Brain pericyte (primary cell): ENCODE data around the gene STAT5A.
"Not testable (repeated sequence)": the region's sequence is repeated elsewhere in the genome, so short reads cannot be mapped to it uniquely, and the experiment has no call there.

Experiments used
- DNase-seq: peaks from one replicate; pipeline ENCODE4 v3.0.0-alpha.2; 2012; ENCODE audit warnings: low read depth, low spot score

The STAT5A gene

DNA sequence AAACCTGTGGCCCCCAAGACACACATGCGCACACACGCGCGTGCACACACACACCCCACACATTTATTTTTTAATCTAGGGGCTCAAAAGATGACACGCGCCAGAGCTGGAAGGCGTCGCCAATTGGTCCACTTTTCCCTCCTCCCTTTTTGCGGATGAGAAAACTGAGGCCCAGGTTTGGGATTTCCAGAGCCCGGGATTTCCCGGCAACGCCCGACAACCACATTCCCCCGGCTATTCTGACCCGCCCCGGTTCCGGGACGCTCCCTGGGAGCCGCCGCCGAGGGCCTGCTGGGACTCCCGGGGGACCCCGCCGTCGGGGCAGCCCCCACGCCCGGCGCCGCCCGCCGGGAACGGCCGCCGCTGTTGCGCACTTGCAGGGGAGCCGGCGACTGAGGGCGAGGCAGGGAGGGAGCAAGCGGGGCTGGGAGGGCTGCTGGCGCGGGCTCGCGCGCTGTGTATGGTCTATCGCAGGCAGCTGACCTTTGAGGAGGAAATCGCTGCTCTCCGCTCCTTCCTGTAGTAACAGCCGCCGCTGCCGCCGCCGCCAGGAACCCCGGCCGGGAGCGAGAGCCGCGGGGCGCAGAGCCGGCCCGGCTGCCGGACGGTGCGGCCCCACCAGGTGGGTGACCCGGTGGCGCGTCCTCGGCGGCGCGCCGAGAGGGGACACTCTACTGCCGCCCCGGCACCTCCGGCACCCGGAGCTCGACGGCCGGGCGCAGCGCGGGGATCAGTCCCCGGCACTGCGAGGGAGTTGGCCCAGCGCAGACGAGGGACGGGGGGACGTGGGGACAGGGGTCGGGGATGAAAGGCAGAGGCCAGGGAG lies at the start of gene STAT5A:
TSS of gene STAT5A (plus strand) at position 522 of the 826 bp plus-strand sequence. CDS start 914 bp downstream, outside the sequence.
- no peak for DNase-seq

DNA sequence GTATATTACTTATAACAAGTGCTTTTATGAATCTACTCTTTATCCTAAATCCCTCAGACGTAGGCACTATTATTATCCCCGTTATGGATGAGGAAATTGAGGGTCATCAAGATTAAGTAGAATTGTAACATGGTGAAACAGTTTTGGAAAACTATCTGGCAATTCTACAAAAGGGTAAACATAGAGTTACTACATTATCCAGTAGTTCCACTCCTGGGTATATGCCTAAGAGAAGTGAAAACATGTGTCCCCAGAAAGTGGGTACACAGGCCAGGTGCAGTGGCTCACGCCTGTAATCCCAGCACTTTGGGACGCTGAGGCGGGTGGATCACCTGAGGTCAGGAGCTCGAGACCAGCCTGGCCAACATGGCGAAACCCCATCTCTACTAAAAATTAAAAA lies 48.7 kb upstream of the STAT5A start:
- not testable (repeated sequence) for DNase-seq

DNA sequence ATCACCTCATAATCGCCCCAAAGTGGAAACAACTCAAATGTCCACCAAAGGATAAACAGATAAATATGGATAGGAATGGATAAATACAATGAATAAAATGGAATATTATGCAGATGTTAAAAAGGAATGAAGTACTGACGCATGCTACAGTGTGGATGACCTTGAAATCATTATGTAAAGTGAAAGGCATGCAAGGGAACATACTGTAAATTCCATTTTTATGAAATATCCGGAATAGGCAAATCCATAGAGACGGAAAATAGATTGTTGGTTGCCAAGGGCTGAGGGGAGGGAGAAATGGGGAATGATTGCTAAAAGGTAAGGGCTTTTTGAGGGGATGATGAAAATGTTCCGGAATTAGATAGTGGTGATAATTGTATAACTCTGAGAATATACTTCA lies 48.1 kb upstream of the STAT5A start:
- no peak for DNase-seq

DNA sequence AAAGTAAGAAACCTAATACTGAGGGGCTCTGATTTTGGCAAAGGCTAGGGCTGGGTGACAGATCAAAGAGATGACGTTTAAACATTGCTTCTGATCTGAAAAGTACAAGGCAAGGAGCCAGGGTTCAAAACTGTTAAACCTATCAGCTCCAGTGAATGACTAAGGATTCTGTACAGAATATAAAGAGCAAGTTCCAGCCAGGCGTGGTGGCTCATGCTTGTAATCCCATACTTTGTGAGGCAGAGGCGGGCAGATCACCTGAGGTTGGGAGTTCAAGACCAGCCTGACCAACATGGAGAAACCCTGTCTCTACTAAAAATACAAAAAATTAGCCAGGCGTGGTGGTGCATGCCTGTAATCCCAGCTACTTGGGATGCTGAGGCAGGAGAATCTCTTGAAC lies 47.4 kb upstream of the STAT5A start:
- not testable (repeated sequence) for DNase-seq

DNA sequence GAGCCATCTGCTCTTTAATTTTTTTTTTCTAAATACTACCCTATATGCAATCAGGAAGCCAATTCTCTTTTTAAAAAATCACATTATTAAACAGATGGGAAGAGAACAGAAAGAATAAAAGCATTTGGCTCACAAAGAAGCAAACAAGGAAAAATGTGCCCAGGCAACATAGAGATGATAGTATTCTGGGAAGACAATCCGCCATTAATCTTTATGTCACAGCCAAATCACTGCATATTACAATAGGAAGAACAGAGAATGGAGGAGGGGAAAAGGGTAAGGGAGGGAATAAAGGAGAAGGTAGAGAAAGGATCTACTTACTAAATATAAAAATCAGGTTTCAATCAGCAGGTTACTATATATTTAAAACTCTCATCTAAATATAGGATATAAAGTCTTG lies 46.4 kb upstream of the STAT5A start:
- DNase-seq = no peak

DNA sequence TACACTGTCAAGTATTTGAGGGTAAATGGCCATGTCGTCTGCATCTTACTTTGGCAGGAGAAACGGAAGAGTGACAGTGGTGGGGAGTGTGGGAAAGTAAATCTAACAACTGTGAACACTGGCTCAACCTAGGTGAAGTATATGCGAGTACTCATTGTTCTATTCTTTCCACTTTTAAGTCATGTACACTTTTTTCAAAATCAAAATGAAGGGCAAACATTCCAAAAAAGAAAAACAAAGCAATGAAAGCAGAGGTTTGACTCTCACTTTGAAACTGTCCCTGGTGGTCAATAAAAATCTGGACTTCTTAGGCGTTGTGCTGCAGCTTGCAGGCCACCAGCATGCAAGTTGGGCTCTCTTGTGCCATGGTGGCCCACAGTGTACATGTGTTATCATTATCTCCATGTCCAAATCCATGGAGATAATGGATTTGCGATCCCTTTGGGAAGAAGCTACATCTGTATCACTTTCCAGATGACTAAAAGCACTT lies 44.8 kb upstream of the STAT5A start:
- DNase-seq = no peak

DNA sequence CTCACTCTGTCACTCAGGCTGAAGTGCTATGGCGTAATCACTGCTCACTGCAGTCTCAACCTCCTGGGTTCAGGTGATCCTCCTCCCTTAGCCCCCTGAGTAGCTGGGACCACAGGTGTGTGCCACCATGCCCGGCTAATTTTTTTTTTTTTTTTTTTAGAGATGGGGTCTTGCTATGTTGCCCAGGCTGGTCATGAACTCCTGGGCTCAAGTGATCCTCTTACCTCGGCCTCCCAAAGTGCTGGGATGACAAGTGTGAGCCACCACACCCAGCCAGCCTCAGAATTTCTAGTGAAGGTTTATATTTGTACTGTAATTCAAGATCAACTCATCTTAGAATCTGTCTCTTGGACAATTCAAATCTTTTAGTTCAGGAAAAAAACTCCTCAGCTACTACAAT lies 44.2 kb upstream of the STAT5A start:
- not testable (repeated sequence) for DNase-seq

DNA sequence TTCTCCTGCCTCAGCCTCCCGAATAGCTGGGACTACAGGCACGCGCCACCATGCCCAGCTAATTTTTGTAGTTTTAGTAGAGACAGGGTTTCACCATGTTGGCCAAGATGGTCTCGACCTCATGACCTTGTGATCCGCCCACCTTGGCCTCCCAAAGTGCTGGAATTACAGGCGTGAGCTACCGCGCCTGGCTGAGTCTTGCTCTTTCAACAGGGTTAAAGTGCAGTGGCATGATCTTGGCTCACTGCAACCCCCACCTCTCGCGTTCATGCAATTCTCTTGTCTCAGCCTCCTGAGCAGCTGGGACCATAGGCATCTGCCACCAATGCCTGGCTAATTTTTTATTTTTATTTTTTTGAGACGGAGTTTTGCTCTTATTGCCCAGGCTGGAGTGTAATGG lies 43.1 kb upstream of the STAT5A start:
- not testable (repeated sequence) for DNase-seq

DNA sequence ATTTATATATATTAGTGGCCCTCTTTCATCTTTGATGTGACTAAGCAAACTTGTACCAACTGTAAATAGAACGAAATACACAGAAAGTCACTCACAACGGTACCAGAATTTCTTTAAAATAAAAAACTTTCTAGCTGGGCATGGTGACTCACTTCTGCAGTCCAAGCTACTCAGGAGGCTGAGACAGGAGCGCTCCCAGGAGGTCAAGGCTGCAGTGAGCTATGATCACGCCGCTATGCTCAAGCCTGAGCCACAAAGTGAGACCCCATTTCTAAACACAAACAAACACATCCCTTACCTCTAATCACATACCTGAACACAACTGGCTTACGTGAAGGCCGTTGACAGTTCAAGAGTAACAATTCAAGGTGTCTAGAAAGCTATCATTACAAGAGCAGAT lies 41.8 kb upstream of the STAT5A start:
- DNase-seq = no peak

DNA sequence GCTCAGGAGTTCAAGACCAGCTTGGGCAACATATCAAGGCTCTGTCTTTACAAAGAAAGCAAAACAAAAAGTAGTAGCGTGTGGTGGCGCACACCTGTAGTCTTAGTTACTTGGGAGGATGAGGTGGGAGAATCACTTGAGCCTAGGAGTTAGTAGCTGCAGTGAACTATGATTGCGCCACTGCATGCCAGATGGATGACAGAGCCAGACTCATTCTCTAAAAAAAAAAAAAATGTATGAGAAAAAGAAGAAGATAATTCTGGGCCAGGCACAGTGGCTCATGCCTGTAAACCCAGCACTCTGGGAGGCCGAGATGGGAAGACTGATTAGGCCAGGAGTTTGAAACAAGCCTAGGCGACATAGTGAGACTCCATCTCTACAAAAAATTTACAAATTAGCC lies 40.6 kb upstream of the STAT5A start:
- no peak for DNase-seq

DNA sequence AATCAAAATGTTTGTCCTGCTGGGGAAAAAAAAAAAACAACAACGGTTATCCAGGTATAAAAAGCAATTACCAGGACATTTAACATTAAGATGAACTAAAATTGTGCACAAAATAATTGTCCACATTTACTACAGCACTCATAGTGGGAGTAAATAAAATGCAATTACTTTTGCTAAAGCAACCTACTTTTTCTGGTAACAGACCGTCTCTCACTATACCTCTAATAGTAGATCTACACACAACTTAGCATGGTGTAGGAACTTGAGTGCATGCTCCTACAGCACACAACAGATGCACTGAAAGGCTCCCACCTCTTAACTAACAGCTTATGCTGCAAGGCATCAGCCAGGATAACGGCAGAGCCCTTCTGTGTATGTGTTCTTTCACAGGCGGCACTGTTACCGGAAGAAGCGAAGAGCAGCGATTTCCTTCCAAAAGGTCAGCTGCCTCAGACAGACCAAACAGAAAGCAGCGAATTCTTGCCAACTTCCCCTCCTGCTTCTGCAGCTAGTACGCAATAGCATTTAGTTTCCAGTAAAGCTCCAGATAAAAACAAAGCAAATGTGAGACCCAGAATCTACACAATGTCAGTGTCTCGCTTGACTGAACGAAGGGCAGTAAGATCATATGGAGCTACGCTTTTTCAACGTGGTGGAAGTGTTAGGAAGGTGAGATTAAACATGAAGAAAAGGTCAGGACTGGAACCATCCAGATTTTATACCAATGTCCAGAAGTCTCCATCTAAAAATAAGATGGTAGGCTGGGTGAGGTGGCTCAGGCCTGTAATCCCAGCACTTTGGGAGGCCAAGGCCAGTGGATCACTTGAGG lies 39.7 kb upstream of the STAT5A start:
- peak; percentile 51 for DNase-seq

DNA sequence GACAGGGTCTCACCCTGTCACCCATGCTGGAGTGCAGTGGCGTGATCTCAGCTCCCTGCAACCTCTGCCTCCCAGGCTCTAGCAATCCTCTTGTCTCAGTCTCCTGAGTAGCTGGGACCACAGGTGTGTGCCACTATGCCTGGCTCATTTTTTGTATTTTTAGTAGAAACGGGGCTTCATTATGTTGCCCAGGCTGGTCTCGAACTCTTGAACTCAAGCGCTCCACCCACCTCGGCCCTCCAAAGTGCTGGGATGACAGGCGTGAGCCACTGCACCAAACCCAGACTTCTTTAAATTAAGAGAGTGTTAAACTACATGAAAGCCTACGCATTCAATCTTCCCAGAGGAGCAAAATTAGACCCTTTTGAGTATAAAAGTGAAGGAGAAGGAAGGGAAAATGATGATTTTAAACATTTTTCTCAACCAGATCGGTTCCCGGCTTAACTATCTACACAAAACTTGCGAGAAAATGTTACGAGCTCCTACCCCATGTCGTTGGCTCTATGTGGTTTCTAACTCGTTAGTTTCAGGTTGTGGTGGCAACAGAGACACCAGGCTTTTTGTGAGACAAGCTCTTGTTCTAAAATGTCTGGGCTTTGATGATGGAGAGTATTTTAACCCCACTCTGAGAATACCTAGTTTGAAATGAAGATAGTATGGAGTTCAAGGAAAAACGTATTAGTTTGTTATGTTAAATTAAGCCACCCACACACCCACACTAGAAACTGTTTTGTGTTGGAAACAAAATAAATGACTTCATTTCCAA lies 38.4 kb upstream of the STAT5A start:
- DNase-seq = no peak

DNA sequence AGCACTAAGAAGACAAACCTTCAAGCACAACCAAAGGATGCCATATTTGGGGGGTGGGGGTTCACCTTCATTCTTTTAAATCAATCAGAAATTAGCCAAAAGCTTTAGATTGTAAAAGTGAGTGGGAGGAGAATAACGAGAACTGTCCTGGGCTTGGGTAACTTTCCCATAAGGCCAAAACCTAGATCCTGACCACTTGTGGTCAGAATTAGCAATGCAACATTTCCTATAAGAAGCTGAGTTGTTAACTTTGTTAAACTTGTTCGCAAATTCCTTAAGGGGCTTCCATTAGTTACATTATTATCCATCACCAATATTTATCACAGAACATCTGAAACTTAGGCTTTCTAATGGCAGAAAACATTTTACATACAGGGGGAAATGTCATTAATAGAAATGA lies 37.2 kb upstream of the STAT5A start:
- no peak for DNase-seq

DNA sequence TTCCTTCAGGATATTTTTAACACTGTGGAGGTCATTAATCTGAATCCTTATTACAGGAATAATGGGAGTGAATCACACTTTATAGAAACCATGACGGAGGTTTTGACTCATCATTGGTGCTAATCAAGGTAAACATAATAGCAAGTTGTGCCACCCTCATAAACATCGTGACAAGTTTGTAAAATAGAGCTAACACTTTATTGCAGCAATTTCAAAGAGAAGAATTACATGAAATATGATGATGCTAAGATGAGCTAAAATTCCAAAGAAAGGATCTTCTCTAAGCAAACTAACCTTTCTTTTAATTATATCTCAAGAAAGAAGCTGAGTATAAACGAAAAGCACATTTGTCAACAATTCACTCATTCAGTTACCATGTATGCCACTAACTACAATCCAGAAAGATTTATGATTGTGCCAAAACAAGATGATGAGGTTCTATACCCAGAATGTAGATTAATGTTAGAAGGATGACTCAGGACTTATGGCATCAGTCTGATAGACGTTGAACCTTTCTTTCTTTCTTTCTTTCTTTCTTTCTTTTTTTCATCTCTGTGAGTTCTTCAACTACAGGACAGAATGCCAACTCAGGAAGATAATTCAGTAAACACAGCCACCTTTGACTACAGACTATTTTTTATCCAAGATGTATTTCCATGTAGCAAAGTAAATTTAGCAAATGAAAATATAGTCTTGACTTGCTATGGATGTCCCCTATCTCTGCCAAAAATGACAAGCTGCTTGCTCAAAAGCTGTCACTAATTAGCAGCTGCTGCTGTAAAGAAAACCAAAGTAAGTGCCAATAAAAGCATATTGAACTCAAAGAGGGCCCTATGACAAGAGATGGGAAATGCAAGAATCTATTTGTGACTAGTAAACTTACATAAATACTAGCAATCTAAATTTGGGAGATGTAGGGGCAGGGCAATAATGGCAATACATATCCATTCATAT lies 35.4 kb upstream of the STAT5A start:
- DNase-seq = no peak

DNA sequence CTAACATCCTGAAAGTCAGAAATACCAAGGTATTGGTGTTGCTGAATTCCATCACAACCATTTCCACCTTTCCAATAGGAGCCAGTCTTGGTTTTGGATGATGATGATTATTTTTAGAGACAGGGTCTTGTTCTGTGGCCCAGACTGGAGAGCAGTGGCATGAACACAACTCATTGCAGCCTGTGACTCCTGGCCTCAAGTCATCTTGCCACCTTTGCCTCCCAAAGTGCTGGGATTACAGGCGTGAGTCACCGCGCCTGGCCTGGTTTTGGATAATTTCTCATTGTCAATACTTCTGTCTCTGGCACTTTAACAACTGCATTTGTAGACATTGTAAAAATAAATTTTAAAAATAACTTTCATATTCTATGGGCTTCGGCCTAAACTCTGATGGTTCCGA lies 34.7 kb upstream of the STAT5A start:
- DNase-seq = no peak

DNA sequence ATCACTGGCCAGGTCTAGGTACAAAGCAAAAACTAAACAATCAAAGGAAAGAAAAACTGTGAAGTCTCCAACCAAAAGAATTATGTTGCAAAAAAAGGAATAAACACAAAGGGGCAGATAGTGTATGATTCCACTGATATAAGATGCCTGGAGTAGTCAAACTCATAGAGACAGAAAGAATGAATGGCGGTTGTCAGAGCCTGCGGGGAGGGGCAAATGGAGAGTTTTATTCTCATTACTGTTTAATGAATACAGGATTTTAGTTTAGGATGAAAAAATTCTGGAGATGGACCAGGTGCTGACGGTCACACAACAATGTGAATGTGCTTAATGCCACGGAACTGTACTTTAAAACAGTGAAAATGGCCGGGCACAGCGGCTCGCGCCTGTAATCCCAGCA lies 32.9 kb upstream of the STAT5A start:
- DNase-seq = no peak

DNA sequence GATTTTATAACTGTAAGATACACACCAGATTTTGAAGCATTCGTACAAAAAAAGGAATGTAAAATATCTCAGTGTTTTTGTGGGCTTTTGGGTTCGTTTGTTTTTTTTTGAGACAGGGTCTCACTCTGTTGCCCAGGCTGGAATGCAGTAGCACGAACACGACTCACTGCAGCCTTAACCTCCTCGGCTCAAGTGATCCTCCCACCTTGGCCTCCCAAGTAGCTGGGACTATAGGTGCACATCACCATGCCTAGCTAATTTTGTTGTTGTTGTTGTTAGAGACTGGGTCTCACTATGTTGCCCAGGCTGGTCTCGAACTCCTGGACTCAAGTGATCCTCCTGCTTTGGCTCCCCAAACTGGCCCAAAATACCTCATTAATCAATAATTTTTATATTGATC lies 28.0 kb upstream of the STAT5A start:
- DNase-seq = no peak

DNA sequence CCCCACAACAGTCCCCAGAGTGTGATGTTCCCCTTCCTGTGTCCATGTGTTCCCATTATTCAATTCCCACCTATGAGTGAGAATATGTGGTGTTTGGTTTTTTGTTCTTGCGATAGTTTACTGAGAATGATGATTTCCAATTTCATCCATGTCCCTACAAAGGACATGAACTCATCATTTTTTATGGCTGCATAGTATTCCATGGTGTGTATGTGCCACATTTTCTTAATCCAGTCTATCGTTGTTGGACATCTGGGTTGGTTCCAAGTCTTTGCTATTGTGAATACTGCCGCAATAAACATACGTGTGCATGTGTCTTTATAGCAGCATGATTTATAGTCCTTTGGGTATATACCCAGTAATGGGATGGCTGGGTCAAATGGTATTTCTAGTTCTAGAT lies 23.9 kb upstream of the STAT5A start:
- DNase-seq = not testable (repeated sequence)

DNA sequence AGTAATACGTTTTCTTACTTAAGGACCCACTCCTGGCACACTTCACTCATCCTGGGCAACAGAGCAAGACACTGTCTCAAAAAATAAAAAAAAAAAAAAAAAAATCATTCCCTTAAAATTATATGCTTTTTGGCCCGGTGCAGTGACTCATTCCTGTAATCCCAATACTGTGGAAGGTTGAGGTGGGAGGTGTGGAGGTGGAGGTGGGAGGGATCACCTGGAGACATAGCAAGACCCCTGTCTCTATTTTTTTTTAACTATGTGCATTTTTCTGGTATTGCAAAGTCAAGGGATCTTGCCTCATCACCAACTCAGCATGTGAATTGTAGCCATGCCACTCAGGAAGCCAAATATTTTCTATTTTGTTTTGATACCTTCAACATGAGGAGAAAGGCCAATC lies 21.8 kb upstream of the STAT5A start:
- no peak for DNase-seq

DNA sequence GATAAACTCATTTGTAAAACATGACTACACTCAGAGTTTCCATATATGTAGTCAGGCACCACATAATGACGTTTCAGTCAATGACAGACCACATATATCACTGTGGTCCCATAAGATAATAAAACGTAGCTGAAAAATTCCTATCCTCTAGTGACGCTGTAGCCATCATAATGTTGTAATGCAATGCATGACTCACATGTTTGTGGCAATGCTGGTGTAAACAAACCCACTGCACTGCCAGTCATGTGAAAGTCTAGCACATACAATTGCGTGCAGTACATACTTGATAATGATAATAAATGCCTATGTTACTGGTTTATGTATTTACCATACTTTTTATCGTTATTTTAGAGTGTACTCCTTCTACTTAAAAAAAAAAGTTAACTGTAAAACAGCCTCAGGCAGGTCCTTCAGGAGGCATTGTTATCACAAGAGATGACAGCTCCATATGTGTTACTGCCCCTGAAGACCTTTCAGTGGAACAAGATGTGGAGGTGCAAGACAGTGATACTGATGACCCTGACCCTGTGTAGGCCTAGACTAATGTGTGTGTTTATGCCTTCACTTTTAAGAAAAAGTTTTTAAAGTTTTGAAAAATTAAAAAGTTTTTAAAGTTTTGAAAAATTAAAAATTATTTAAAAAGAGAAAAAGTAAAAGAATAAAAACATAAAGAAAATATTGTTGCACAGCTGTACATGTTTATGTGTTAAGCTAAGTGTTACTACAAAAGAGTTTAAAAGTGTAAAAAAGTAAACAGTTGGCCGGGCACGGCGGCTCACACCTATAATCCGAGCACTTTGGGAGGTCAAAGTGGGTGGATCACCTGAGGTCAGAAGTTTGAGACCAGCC lies 21.2 kb upstream of the STAT5A start:
- DNase-seq = peak; percentile 33
